NB4 (cell line): ENCODE measurements around the gene SETDB1.
"Not testable (repeated sequence)": the region's sequence is repeated elsewhere in the genome, so short reads cannot be mapped to it uniquely, and the experiment has no call there.

Experiments used
- DNase-seq: peaks from one replicate; pipeline ENCODE4 v3.0.0; 2010; ENCODE audit warnings: low read depth
- H3K4me3 ChIP-seq: one replicate; pipeline ENCODE4 v1.5.1; 2011; ENCODE audit warnings: mild to moderate bottlenecking, low read depth, low read length, moderate library complexity
- CTCF ChIP-seq: IDR thresholded peaks from one replicate; pipeline ENCODE4 v1.5.1; 2012; ENCODE audit warnings: low read depth, low read length
- MYC ChIP-seq: IDR thresholded peaks from 2 replicates; pipeline ENCODE4 v1.6.1; 2011; ENCODE audit warnings: low read depth, low read length
- POLR2A ChIP-seq: IDR thresholded peaks from 2 replicates; pipeline ENCODE4 v1.6.1; 2011; ENCODE audit warnings: mild to moderate bottlenecking; ENCODE audit not compliant: insufficient read length; ENCODE audit errors: extremely low read depth
- TF ChIP-seq, protein P1 (sequence below): IDR thresholded peaks from 2 replicates; pipeline ENCODE4 v1.6.1; 2011; ENCODE audit warnings: low read depth, low read length

The SETDB1 gene

DNA sequence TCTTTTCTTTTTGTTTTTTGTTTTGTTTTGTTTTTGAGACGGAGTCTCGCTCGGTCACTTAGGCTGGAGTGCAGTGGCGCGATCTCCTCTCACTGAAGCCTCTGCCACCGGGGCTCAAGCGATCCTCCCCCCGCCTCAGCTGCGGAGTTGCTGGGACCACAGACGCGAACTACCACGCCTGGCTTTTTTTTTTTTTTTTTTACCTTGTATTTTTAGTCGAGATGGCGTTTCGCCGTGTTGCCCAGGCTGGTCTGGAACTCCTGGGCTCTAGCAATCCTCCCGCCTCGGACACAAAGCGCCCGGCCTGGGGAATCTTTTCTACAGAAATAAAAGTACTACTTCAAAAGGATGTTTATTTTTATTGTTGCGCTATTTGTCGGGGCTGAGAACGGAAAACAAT, 1.1 kb upstream of the SETDB1 start:
- TF ChIP-seq CTCF (no peak), MYC (no peak)
- TF ChIP-seq, protein P1, sequence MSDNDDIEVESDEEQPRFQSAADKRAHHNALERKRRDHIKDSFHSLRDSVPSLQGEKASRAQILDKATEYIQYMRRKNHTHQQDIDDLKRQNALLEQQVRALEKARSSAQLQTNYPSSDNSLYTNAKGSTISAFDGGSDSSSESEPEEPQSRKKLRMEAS, result no peak
- peak; percentile 48 for DNase-seq
- H3K4me3 ChIP-seq, result peak overlapping the region; percentile 62

DNA sequence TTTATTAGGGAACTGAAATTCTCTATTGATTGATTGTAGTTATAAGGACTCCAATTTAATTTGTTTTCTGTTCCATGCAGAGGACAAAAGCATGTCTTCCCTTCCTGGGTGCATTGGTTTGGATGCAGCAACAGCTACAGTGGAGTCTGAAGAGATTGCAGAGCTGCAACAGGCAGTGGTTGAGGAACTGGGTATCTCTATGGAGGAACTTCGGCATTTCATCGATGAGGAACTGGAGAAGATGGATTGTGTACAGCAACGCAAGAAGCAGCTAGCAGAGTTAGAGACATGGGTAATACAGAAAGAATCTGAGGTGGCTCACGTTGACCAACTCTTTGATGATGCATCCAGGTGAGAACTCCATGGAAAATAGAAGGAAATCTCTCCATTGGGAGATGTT, 1.5 kb downstream of the SETDB1 start:
- TF ChIP-seq CTCF, result no peak
- TF ChIP-seq MYC, result no peak
- TF ChIP-seq POLR2A, result no peak
- TF ChIP-seq, protein P1, result no peak
- DNase-seq, result no peak
- H3K4me3 ChIP-seq, result peak overlapping the region; percentile 92

DNA sequence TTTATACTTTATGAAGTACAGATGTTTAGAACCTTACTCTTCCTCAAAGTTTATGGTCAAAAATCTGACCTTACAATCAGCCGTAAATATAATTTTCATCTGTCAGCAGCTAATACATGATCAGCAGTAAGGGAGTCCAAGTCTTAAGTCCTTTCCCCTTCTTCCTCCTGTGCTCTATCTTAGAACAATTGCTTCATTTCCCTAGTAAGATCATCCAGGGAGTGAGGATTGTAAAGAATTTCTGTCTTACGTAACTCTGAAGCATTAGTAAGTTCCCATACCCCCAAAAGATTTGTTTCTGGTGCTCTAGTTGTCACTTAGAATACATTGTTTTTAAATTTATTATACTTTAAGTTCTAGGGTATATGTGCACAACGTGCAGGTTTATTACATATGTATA, 2.1 kb downstream of the SETDB1 start:
- no peak overlapping the region for H3K4me3 ChIP-seq
- TF ChIP-seq CTCF, result no peak
- no peak for TF ChIP-seq POLR2A
- no peak for TF ChIP-seq MYC
- TF ChIP-seq, protein P1, result no peak
- peak; percentile 13 for DNase-seq

- H3K4me3 ChIP-seq, DNase-seq: not testable (repeated sequence)
These were observed 2.6 kb downstream of the SETDB1 start for GRCh38 chr1:150928775-150929174.

DNA sequence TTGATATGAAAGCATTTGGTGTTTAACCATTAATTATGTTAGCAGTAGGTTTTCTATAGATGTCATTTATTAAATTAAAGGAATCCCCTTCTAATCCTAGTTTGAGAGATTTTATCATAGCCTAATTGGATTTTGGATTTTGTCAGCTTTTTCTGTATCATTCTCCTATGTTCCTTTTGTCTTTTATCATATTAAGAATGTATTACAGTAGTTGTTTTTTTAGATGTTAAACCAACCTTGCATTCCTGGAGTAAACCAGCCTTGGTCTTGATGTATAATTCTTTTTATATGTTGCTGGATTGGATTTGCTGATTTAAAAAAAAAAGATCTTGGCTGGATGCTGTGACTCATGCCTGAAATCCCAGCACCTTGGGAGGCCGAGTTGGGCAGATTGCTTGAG, 5.6 kb downstream of the SETDB1 start:
- TF ChIP-seq POLR2A, result no peak
- TF ChIP-seq MYC, result no peak
- no peak for TF ChIP-seq CTCF
- TF ChIP-seq, protein P1, result no peak
- peak; percentile 26 for DNase-seq

DNA sequence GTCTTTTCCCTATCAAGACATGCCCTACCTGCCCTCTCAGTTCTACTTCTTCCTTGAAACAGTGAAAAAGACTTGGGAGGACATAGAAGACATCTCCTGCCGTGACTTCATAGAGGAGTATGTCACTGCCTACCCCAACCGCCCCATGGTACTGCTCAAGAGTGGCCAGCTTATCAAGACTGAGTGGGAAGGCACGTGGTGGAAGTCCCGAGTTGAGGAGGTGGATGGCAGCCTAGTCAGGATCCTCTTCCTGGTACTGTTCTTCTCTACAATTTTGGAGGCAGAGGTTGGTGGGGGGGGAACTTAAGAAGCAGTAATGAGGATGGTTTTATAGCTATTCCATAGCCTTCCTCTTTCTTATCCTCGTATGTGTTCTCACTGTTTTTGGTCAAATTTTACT, 18.7 kb downstream of the SETDB1 start:
- TF ChIP-seq, protein P1, result no peak
- TF ChIP-seq CTCF (no peak), POLR2A (no peak), MYC (no peak)
- no peak overlapping the region for H3K4me3 ChIP-seq
- no peak for DNase-seq

More for the DNA sequence above, 5.6 kb downstream of the SETDB1 start:
- no peak overlapping the region for H3K4me3 ChIP-seq

DNA sequence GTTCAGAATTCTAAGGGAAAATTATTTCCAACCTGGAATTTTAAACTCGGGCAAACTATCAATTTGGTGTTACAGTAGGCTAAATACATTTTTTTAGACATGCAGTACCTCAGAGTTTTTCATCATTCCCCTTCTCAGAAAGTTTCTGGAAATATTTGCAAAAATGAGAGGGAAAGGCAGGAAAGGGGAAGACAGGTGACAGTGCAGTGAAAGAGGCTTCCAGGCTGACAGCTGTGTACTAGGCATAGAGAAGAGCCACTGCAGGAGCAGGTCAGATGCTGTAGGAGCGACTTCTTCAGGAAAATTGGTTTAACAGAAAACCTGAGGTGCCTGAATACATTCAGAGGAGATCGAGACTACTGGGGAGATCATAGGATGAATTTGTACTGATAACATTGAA, 28.5 kb downstream of the SETDB1 start:
- TF ChIP-seq POLR2A (no peak), CTCF (no peak), MYC (no peak)
- TF ChIP-seq, protein P1, result no peak
- DNase-seq, result no peak
- no peak overlapping the region for H3K4me3 ChIP-seq
